Muscle layer of colon (tissue), 2 donors: ENCODE measurements around the gene FAM53C.

Experiments used
- H3K27ac ChIP-seq: one replicate; pipeline ENCODE4 v1.7.0; 2013; ENCODE audit warnings: low read depth, mild to moderate bottlenecking, low read length, moderate library complexity
- H3K27me3 ChIP-seq, 2 donors: one replicate each; pipeline ENCODE4 v1.7.0; 2013; ENCODE audit warnings: low read length in 2 of 2, mild to moderate bottlenecking in 2 of 2; ENCODE audit not compliant: insufficient read depth in 2 of 2, control insufficient read depth in 1 of 2
- H3K36me3 ChIP-seq: one replicate; pipeline ENCODE4 v1.7.0; 2013; ENCODE audit warnings: mild to moderate bottlenecking, low read length; ENCODE audit not compliant: insufficient read depth
- H3K4me1 ChIP-seq: one replicate; pipeline ENCODE4 v1.7.0; 2013; ENCODE audit warnings: mild to moderate bottlenecking, low read length; ENCODE audit not compliant: insufficient read depth
- H3K4me3 ChIP-seq, 2 donors: one replicate each; pipeline ENCODE4 v1.7.0; 2013; ENCODE audit warnings: low read length in 2 of 2, low read depth in 1 of 2, mild to moderate bottlenecking in 1 of 2, moderate library complexity in 1 of 2
- H3K9ac ChIP-seq: one replicate; pipeline ENCODE4 v1.7.0; 2013; ENCODE audit warnings: low read length
- H3K9me3 ChIP-seq: one replicate; pipeline ENCODE4 v1.7.0; 2013; ENCODE audit warnings: mild to moderate bottlenecking, low read length
- donor health status: abdominal sarcoma.
- donor health status: Adenocarcinoma of cecum.

Gene FAM53C

DNA sequence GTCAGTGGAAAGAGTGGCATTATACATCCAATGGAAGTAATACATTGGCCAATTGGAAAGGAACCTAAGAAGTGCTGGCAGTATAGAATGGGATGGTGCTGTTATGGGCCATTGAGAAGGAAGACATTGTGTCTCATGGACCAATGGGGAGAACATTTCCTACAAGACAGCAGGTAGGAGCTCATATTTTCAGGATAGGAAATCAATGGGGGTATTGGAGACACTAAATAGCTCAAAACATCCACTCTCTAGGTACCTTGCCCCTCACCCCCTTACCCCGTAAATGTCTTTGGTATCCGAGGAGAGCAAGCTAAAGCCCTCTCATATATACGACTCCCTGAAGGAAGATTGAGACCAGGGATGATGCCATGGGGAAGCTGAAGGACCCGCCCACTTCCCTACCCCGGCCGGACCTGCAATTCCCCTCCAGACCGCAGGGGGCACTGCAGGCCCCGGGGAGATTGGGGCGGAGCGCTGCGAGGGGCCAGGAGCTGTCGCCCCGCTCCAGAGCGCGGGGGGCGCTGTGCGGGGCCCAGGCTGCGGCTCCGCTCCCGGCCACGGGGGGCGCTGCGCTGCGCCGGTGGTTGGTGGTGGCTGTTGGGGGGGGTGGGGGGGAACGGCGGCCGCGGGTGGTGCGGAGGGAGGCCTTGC lies 14.1 kb downstream of the FAM53C start, which contains the start of gene KDM3B:
KDM3B (plus strand) TSS at position 615 of the 651 bp plus-strand sequence. CDS start 111 bp downstream, outside the sequence.
- peaks cover 26% of the 10 kb centered on the region for H3K4me1 ChIP-seq

DNA sequence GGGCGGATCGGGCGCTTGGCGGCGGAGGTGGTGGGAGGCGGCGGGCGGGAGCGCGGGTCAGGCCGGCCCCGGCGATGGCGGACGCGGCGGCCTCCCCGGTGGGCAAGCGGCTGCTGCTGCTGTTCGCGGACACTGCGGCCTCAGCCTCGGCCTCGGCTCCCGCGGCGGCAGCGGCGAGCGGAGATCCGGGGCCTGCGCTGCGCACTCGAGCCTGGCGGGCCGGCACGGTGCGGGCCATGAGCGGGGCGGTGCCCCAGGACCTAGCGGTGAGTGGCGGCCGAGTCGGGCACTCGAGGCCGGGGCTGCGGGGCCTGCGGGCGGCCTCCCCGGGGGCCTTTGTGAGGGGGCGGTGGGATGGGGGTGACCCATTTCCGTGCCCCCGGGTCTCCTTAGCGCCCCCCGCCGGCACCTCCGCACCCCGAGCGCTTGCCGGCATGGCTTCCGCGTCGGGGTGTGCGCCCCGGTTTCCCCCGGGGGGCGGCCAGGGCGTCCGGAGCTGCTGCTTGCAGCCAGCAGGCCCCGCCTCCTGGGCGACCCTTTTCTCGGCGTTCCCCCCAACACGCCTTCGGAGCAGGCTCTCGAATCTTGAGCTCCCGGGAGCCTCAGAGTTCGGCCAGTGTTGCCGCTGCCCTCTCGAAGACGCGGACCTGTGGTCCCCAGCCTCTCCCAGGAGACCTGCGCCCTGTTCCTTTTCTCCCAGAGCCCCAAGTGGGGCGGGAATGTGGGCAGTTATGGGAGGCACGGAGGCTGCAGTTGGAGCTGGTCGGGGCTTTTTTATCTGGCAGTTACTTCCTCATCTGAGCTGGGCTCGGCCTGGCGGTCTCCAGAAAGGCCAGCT lies 14.9 kb downstream of the FAM53C start:
- Histone ChIP-seq H3K36me3 (peaks cover 9% of the 10 kb centered on the region), H3K4me3 (peak overlapping the region; percentile 90 to 97), H3K9me3 (no peaks in the 10 kb centered on the region), H3K27ac (peak overlapping the region; percentile 83), H3K9ac (peak overlapping the region; percentile 62), H3K27me3 (no peaks in the 10 kb centered on the region), H3K4me1 (peaks cover 26% of the 10 kb centered on the region)

More for the DNA sequence above, 14.1 kb downstream of the FAM53C start, which contains the start of gene KDM3B:
- Histone ChIP-seq H3K9me3 (no peaks in the 10 kb centered on the region), H3K9ac (peak within 1 kb of the TSS; percentile 62), H3K36me3 (peaks cover 16% of the 10 kb centered on the region), H3K27me3 (no peaks in the 10 kb centered on the region), H3K4me3 (peak within 1 kb of the TSS; percentile 90 to 97), H3K27ac (peak within 1 kb of the TSS; percentile 83)

DNA sequence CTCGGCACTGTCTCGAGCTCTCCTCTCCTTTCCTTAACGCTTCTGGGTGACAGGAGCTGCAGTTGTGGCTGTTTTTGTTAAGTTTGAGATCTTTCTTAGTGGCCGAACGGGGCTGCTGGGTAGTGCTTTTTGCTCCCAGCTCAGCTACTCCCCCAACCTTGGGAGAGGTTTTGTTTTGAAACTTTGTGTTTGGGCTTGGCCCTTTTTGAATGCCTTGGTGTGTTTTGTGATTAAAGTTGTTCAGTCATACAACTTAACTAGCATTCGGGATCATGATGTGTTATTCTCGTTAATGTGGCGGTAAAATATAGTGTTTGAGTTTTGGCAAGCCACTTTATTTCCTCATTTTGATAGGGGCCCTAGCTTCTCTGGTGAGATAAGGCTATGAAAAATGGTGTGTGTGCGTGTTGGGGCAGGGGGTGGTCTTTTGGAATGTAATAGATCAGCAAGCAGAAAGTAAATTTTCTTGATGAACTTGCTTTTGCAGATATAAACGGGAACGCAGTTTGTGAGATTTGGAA lies 15.6 kb downstream of the FAM53C start:
- peak overlapping the region; percentile 62 for H3K9ac ChIP-seq
- H3K36me3 ChIP-seq: peaks cover 6% of the 10 kb centered on the region
- H3K4me3 ChIP-seq: peak overlapping the region; percentile 90 to 97
- H3K27me3 ChIP-seq: no peaks in the 10 kb centered on the region
- peak overlapping the region; percentile 83 for H3K27ac ChIP-seq
- H3K4me1 ChIP-seq: peaks cover 26% of the 10 kb centered on the region
- no peaks in the 10 kb centered on the region for H3K9me3 ChIP-seq

DNA sequence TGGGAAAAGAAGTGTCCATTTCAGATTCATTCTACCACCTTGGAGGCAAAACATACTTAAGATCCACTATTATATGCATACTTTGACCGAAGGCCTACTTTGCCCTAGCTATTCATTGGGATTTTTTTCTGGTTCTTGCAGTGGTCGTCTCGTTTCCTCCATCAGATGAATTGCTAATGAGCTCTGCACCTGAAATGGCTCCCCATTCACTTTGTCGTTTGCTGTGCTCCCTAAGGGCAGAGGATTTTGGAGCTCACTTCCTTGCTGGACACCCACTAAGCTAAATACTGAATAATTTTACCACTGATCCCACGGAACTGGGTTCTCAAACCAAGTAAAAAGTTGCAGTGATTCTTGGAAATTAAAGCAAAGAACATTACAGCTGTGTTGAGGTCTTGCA lies 16.3 kb downstream of the FAM53C start:
- no peak overlapping the region for H3K27ac ChIP-seq

DNA sequence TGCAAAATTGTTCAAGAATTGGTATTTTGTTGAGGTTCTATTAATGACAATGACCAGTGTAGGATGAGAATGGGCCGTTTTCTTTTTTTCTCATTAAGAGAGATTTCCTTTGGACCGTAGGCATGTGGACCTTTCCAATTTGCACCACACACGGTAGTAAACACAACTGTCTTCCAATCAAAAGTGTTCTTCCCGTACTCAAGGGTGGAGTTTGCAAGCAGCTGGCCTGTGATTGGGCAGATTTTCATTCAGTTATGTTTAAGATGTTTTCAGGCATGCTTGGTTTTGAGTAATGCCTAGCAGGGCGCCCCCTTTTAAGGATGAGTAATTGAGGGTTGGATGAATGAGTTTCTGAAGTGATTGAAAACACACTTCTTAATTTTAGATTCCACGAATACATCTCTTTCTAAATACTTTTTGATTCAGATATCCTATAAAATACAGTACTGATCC lies 16.9 kb downstream of the FAM53C start:
- Histone ChIP-seq H3K27me3 (no peaks in the 10 kb centered on the region), H3K36me3 (no peaks in the 10 kb centered on the region), H3K9me3 (no peaks in the 10 kb centered on the region), H3K27ac (no peak overlapping the region), H3K9ac (no peak overlapping the region), H3K4me1 (peaks cover 26% of the 10 kb centered on the region), H3K4me3 (peak overlapping the region in 1 of 2 donors; percentile 90)

More for the DNA sequence above, 16.3 kb downstream of the FAM53C start:
- H3K9me3 ChIP-seq: no peaks in the 10 kb centered on the region
- peak overlapping the region; percentile 62 for H3K9ac ChIP-seq
- H3K36me3 ChIP-seq: peaks cover 1% of the 10 kb centered on the region
- H3K27me3 ChIP-seq: no peaks in the 10 kb centered on the region
- peaks cover 26% of the 10 kb centered on the region for H3K4me1 ChIP-seq
- H3K4me3 ChIP-seq: peak overlapping the region in 1 of 2 donors; percentile 90

DNA sequence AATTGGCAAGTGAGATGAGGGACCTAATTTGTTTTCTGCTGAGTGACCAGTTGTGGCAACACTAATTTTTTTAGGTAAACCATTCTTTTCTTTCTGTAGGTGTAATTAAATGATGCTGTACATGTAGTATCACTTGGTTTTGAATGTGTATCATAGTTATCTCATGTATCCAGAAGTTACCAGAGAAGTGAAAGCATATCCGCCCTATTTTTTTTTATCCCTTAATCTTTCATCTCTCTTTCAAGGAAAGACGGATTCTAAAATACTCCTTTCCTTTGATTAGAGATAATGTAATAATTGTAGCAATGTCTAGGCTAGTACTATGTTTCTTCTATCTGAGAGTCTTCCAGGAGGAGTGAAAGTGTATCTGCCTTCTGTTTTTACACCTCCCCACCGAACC lies 21.6 kb downstream of the FAM53C start:
- Histone ChIP-seq H3K27me3 (no peaks in the 10 kb centered on the region), H3K9ac (no peak overlapping the region), H3K27ac (no peak overlapping the region), H3K4me1 (peaks cover 17% of the 10 kb centered on the region), H3K4me3 (no peak overlapping the region), H3K9me3 (no peaks in the 10 kb centered on the region), H3K36me3 (no peaks in the 10 kb centered on the region)

DNA sequence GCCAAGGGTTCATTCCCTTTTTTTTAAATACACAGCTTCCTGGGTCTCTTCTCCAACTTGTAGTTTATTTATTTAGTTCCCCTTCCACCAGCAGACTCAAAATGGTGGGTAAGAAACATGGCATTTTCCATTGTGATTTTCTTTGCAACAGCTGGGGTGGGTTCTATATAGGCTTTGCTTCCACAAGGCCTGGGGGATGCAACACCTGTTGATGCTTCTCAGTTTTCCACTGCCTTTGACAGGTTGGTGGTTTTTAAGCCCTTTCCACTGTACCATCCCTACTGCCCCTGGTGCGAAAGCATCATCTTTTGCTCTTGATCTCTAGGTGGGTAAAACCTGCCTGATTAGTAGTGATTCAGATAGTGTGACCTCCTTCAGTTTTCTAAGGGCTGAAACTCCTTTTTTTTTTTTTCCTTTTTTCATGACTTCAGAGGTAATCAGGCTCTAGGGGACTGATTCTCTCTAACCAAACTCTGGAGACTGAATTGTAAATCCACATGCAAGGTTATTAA lies 22.9 kb downstream of the FAM53C start:
- no peaks in the 10 kb centered on the region for H3K27me3 ChIP-seq
- no peaks in the 10 kb centered on the region for H3K36me3 ChIP-seq
- peaks cover 3% of the 10 kb centered on the region for H3K4me1 ChIP-seq
- H3K4me3 ChIP-seq: no peak overlapping the region
- H3K27ac ChIP-seq: no peak overlapping the region
- no peak overlapping the region for H3K9ac ChIP-seq
- no peaks in the 10 kb centered on the region for H3K9me3 ChIP-seq

DNA sequence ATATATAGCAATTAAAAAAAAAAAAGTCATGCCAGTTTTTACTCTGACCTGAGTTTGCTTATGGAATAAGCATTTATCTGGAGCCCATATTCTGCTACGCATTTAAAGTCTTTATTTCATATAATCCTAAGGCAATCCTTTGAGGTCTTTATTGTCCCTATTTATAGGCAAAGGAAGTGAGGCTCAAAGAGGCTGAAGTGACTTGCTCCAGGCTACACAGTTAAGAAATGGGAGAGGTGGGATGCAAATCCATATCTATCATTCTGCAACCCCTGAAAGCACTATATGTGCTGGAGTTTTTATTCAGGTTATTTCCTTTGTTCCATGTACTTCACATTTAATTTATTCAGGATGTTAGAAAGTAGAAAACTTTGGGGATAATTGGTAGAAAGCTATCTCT lies 26.5 kb downstream of the FAM53C start:
- Histone ChIP-seq H3K27ac (no peak overlapping the region), H3K4me3 (no peak overlapping the region), H3K9me3 (no peaks in the 10 kb centered on the region), H3K27me3 (no peaks in the 10 kb centered on the region), H3K36me3 (no peaks in the 10 kb centered on the region), H3K4me1 (peaks cover 29% of the 10 kb centered on the region), H3K9ac (no peak overlapping the region)

DNA sequence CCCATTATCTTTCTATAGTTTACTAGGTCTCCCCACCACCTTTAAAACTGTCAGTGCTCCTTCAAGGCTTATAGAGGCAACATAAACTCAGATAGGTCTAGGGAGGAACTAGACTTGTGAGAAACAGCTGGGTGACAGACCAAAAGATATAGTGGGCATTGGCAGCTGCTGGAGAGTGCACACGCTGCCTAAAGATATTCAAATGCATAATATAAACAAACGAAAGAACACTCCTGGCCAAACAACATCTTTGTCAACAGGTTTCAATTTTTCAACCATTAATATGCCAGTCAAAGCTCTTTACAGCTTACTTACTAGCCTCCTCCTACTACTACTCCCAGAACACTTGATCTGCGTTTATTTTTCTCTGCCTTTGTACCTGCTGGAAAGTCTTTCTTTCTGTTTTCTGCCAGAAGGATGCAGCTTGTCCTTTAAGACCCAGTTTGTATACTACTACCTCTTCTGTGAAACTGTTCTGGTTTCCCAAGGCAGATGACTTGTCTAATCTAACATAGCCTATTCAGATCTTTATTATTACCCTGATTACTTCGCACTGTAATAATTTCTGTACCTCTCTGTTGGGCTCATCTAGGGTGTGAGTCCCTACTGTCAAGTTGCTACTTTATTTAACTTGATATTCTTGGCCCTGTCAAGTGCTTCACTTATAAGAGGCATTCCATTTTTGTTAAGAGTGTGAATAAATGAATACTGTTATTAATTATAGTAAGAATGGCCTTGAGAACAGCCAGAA lies 28.7 kb downstream of the FAM53C start:
- Histone ChIP-seq H3K9me3 (no peaks in the 10 kb centered on the region), H3K27ac (no peak overlapping the region), H3K4me3 (no peak overlapping the region), H3K4me1 (peaks cover 33% of the 10 kb centered on the region), H3K9ac (no peak overlapping the region), H3K36me3 (no peaks in the 10 kb centered on the region), H3K27me3 (no peaks in the 10 kb centered on the region)

DNA sequence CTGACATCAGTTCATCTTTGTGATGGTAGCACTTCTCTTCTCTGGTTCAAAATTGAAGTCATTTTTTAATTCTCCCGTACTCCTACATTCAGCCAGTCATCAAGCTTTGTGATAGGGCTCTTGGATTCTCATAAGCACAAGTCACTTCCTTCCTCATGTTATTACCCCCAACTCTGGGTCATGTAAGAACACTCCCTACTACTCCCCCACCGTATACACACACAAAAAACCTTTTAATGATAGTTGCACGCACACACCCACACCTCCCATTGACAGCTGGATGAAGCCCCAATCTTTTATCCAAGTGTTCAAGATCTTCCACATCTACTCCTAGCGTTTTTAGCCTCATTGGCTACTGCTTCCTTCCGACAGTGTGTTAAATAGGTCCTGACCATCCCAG lies 31.2 kb downstream of the FAM53C start:
- Histone ChIP-seq H3K27me3 (no peaks in the 10 kb centered on the region), H3K9ac (no peak overlapping the region), H3K4me3 (no peak overlapping the region), H3K9me3 (no peaks in the 10 kb centered on the region), H3K36me3 (peaks cover 8% of the 10 kb centered on the region), H3K4me1 (peaks cover 33% of the 10 kb centered on the region), H3K27ac (no peak overlapping the region)

DNA sequence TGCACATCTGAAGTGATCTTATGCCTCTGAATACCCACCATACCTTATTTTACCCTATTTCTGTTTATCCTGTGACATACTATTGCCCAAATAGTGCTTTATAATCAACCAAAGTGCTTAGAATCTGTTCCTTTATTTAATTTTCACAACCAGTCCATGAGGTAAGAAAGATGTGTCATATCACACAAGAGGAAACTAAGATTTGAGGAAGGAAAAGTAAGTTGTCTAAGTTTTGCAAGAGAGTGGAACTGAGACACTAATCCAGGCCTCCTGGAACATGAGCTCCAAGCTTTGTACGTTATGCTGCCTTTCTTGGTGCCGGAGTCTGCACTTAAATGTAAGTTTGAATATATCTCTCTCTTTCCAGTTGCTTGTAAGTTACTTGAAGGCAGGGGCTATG lies 31.6 kb downstream of the FAM53C start:
- H3K4me3 ChIP-seq: no peak overlapping the region
- peaks cover 9% of the 10 kb centered on the region for H3K36me3 ChIP-seq
- H3K27ac ChIP-seq: no peak overlapping the region
- H3K9ac ChIP-seq: no peak overlapping the region
- H3K27me3 ChIP-seq: no peaks in the 10 kb centered on the region
- peaks cover 33% of the 10 kb centered on the region for H3K4me1 ChIP-seq
- no peaks in the 10 kb centered on the region for H3K9me3 ChIP-seq
